HG02938 (cell line): ENCODE results near the gene NTRK3.

Source experiments
- ATAC-seq: cut with Tn5 transposase; IDR thresholded peaks from one replicate; pipeline ENCODE4 v1.9.1; 2021; ENCODE audit warnings: mild to moderate bottlenecking, moderate library complexity; ENCODE audit not compliant: unreplicated experiment

NTRK3 gene

GRCh38 chr15:88126695-88127431 lies 129.7 kb downstream of the NTRK3 start:
- ATAC-seq, result no peak

- ATAC-seq, result no peak
Observed at GRCh38 chr15:88125576-88125975, 131.0 kb downstream of the NTRK3 start.

- no peak for ATAC-seq
Observed at GRCh38 chr15:88124199-88124598, 132.3 kb downstream of the NTRK3 start.

GRCh38 chr15:88121968-88122530 lies 134.5 kb downstream of the NTRK3 start:
- no peak for ATAC-seq

GRCh38 chr15:88120026-88120425 lies 136.5 kb downstream of the NTRK3 start:
- ATAC-seq, result no peak

GRCh38 chr15:88118741-88119140 lies 137.8 kb downstream of the NTRK3 start:
- ATAC-seq, result no peak

GRCh38 chr15:88118035-88118434 lies 138.5 kb downstream of the NTRK3 start:
- ATAC-seq, result no peak

GRCh38 chr15:88115486-88116152 lies 140.9 kb downstream of the NTRK3 start:
- ATAC-seq, result no peak

- no peak for ATAC-seq
Observed at GRCh38 chr15:88113613-88114308, 142.8 kb downstream of the NTRK3 start.

GRCh38 chr15:88108991-88109390 lies 147.5 kb downstream of the NTRK3 start:
- ATAC-seq, result no peak

- no peak for ATAC-seq
Observed at GRCh38 chr15:88108477-88108876, 148.1 kb downstream of the NTRK3 start.

- no peak for ATAC-seq
Observed at GRCh38 chr15:88106074-88106473, 150.5 kb downstream of the NTRK3 start.

GRCh38 chr15:88104357-88104756 lies 152.2 kb downstream of the NTRK3 start:
- no peak for ATAC-seq

- ATAC-seq, result no peak
Observed at GRCh38 chr15:88100181-88100580, 156.4 kb downstream of the NTRK3 start.

GRCh38 chr15:88098361-88098760 lies 158.2 kb downstream of the NTRK3 start:
- ATAC-seq, result no peak

- ATAC-seq, result no peak
Observed at GRCh38 chr15:88091444-88092016, 165.0 kb downstream of the NTRK3 start.

- ATAC-seq, result no peak
Observed at GRCh38 chr15:88090481-88091011, 166.0 kb downstream of the NTRK3 start.

GRCh38 chr15:88089731-88090130 lies 166.8 kb downstream of the NTRK3 start:
- no peak for ATAC-seq

GRCh38 chr15:88089024-88089620 lies 167.4 kb downstream of the NTRK3 start:
- no peak for ATAC-seq
